Measurements from ENCODE around the gene KSR1. TPM values are rescaled to one million over a fixed set of nuclear protein-coding genes. Genes with fewer than 3 reads are reported as not detected.
"Not testable (repeated sequence)": the region's sequence is repeated elsewhere in the genome, so short reads cannot be mapped to it uniquely, and the experiment has no call there.

Gene KSR1
- polyA plus RNA-seq, 1 of the 3 experiments (the other 2 are of a cell fraction): 7.5 TPM

DNA sequence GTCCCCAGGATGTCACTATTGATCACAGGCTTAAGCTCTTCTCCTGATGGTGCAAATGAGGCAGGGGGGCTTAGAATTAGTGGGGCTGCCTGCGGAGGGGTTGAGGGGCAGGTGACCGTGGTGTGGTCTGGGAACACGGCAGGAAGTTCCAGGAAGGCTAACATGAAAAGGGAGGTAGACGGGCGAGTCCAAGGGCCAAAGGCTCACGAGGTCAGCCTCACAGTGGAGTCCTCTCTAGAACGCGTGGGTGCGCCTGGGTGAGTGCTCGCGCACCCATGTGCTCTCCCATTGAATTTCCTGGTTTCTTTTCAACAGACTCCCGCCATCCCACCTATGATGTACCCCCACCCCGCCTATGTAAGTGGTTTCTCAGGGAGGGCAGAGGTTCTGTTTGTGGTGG, 190.0 kb downstream of the KSR1 start:
- H3K9me2 ChIP-seq: no peaks in the 10 kb centered on the region
- no peaks in the 10 kb centered on the region for H3K79me2 ChIP-seq (ENCODE audit: insufficient read depth)
- TF ChIP-seq YY1 (IDR thresholded peaks at IDR 0.05; ENCODE audit: low read depth): no peak
- no peak for TF ChIP-seq GABPA (IDR thresholded peaks at IDR 0.05; ENCODE audit: low read depth)
- no peaks in the 10 kb centered on the region for H3K4me1 ChIP-seq (ENCODE audit: control insufficient read depth in 1 of 2, insufficient read depth in 2 of 2, low read depth in 1 of 2, low read length in 1 of 2)
- DNase-seq: no peak
- H2AFZ ChIP-seq (ENCODE audit: low read depth): no peak overlapping the region
- H3K9me3 ChIP-seq: no peaks in the 10 kb centered on the region
- no peaks in the 10 kb centered on the region for H3F3A ChIP-seq (replicated peaks; ENCODE audit: insufficient read depth)
- no peak overlapping the region for H3K9ac ChIP-seq
- no peak overlapping the region for H3K4me2 ChIP-seq
- H3K27ac ChIP-seq (ENCODE audit: low read depth in 2 of 2, low read length in 1 of 2): no peak overlapping the region
- no peaks in the 10 kb centered on the region for H4K20me1 ChIP-seq (ENCODE audit: insufficient read depth)
- POLR2A ChIA-PET: no interaction called here
- CTCF ChIA-PET: interaction anchor here (0.9 to 12.1 kb wide), 4 partner anchors 8 to 110 kb away, joined by 3 to 365 read pairs (median 6); no protein-coding TSS in a partner anchor
- H3K36me3 ChIP-seq (replicated peaks in 1 of 2; ENCODE audit: control insufficient read depth in 1 of 2, insufficient read depth in 2 of 2, low read length in 1 of 2): no peaks in the 10 kb centered on the region
- H3K27me3 ChIP-seq (ENCODE audit: insufficient read depth): no peaks in the 10 kb centered on the region
- 76% methylated on average over 13 of the region's 13 CpGs for WGBS (ENCODE audit: low lambda C conversion rate)
- no peak overlapping the region for H3K4me3 ChIP-seq (ENCODE audit: low read depth in 2 of 2, low read length in 1 of 2)

DNA sequence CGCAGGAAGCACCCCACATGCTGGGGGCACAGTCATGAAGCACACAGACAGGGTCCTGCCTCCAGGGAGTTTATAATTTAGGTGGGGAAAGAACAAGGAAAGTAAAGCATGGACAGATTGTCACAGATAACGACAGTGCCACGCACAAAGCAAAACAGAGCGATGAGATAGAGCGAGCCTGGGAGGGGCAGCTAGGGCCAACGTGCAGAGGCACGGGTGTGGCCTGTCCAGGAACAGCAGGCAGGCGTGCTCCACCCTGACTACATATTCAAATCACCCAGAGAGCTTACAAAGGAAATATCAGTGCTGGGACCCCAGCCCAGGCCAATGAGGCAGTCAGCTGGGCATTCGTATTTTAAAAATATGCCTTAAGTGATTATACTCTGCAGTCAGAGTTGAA, 191.5 kb downstream of the KSR1 start:
- Histone ChIP-seq H3K9ac (no peak overlapping the region), H3K9me3 (no peaks in the 10 kb centered on the region), H2AFZ (ENCODE audit: low read depth) (no peak overlapping the region), H3F3A (replicated peaks; ENCODE audit: insufficient read depth) (no peaks in the 10 kb centered on the region), H3K79me2 (ENCODE audit: insufficient read depth) (no peaks in the 10 kb centered on the region), H3K4me3 (ENCODE audit: low read depth in 2 of 2, low read length in 1 of 2) (no peak overlapping the region), H3K9me2 (no peaks in the 10 kb centered on the region), H4K20me1 (ENCODE audit: insufficient read depth) (no peaks in the 10 kb centered on the region), H3K27ac (ENCODE audit: low read depth in 2 of 2, low read length in 1 of 2) (no peak overlapping the region), H3K4me2 (no peak overlapping the region), H3K4me1 (ENCODE audit: control insufficient read depth in 1 of 2, insufficient read depth in 2 of 2, low read depth in 1 of 2, low read length in 1 of 2) (no peaks in the 10 kb centered on the region), H3K27me3 (ENCODE audit: insufficient read depth) (no peaks in the 10 kb centered on the region), H3K36me3 (replicated peaks in 1 of 2; ENCODE audit: control insufficient read depth in 1 of 2, insufficient read depth in 2 of 2, low read length in 1 of 2) (no peaks in the 10 kb centered on the region)
- POLR2A ChIA-PET: no interaction called here
- TF ChIP-seq TAF1 (IDR thresholded peaks at IDR 0.05; ENCODE audit: borderline replicate concordance, low read depth, low read length) (no peak), ELF1 (IDR thresholded peaks at IDR 0.05) (no peak), JUND (IDR thresholded peaks at IDR 0.05) (no peak), GATA2 (CRISPR knock-in tag; IDR thresholded peaks at IDR 0.05) (no peak), NFIC (IDR thresholded peaks at IDR 0.05; ENCODE audit: borderline replicate concordance) (no peak), EZH2phosphoT487 (IDR thresholded peaks at IDR 0.05; ENCODE audit: borderline replicate concordance, low read depth) (no peak), YY1 (IDR thresholded peaks at IDR 0.05; ENCODE audit: low read depth) (no peak), RAD21 (IDR thresholded peaks at IDR 0.05; ENCODE audit: low read length) (no peak)
- TF ChIP-seq, protein P1, sequence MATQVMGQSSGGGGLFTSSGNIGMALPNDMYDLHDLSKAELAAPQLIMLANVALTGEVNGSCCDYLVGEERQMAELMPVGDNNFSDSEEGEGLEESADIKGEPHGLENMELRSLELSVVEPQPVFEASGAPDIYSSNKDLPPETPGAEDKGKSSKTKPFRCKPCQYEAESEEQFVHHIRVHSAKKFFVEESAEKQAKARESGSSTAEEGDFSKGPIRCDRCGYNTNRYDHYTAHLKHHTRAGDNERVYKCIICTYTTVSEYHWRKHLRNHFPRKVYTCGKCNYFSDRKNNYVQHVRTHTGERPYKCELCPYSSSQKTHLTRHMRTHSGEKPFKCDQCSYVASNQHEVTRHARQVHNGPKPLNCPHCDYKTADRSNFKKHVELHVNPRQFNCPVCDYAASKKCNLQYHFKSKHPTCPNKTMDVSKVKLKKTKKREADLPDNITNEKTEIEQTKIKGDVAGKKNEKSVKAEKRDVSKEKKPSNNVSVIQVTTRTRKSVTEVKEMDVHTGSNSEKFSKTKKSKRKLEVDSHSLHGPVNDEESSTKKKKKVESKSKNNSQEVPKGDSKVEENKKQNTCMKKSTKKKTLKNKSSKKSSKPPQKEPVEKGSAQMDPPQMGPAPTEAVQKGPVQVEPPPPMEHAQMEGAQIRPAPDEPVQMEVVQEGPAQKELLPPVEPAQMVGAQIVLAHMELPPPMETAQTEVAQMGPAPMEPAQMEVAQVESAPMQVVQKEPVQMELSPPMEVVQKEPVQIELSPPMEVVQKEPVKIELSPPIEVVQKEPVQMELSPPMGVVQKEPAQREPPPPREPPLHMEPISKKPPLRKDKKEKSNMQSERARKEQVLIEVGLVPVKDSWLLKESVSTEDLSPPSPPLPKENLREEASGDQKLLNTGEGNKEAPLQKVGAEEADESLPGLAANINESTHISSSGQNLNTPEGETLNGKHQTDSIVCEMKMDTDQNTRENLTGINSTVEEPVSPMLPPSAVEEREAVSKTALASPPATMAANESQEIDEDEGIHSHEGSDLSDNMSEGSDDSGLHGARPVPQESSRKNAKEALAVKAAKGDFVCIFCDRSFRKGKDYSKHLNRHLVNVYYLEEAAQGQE (IDR thresholded peaks at IDR 0.05; ENCODE audit: low read depth, low read length): no peak
- TF ChIP-seq, protein P2, sequence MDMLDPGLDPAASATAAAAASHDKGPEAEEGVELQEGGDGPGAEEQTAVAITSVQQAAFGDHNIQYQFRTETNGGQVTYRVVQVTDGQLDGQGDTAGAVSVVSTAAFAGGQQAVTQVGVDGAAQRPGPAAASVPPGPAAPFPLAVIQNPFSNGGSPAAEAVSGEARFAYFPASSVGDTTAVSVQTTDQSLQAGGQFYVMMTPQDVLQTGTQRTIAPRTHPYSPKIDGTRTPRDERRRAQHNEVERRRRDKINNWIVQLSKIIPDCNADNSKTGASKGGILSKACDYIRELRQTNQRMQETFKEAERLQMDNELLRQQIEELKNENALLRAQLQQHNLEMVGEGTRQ (IDR thresholded peaks at IDR 0.05; ENCODE audit: borderline replicate concordance, low read depth, low read length): no peak
- WGBS (ENCODE audit: low lambda C conversion rate): 81% methylated on average over 9 of the region's 9 CpGs
- CTCF ChIA-PET: interaction anchor here (0.8 to 12.1 kb wide), 5 partner anchors 24 to 315 kb away, joined by 3 to 365 read pairs (median 4); no protein-coding TSS in a partner anchor
- no peak for DNase-seq

DNA sequence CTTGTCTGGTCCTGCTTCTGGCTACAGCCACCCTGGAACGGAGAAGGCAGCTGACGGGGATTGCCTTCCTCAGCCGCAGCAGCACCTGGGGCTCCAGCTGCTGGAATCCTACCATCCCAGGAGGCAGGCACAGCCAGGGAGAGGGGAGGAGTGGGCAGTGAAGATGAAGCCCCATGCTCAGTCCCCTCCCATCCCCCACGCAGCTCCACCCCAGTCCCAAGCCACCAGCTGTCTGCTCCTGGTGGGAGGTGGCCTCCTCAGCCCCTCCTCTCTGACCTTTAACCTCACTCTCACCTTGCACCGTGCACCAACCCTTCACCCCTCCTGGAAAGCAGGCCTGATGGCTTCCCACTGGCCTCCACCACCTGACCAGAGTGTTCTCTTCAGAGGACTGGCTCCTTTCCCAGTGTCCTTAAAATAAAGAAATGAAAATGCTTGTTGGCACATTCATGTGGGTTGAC, 192.9 kb downstream of the KSR1 start:
- H3K4me1 ChIP-seq (ENCODE audit: control insufficient read depth in 1 of 2, insufficient read depth in 2 of 2, low read depth in 1 of 2, low read length in 1 of 2); H3K9me2 ChIP-seq; DNase-seq; POLR2A ChIA-PET; H3K79me2 ChIP-seq (ENCODE audit: insufficient read depth); H3K9me3 ChIP-seq; H3K27me3 ChIP-seq (ENCODE audit: insufficient read depth); H3K36me3 ChIP-seq (replicated peaks in 1 of 2; ENCODE audit: control insufficient read depth in 1 of 2, insufficient read depth in 2 of 2, low read length in 1 of 2); H3K4me2 ChIP-seq; H3K9ac ChIP-seq; H3F3A ChIP-seq (replicated peaks; ENCODE audit: insufficient read depth); H4K20me1 ChIP-seq (ENCODE audit: insufficient read depth); H3K4me3 ChIP-seq (ENCODE audit: low read depth in 2 of 2, low read length in 1 of 2); H3K27ac ChIP-seq (ENCODE audit: low read depth in 2 of 2, low read length in 1 of 2); H2AFZ ChIP-seq (ENCODE audit: low read depth): not testable (repeated sequence)
- CTCF ChIA-PET: interaction anchor here (0.8 to 17.8 kb wide), 5 partner anchors 10 to 193 kb away, joined by 3 to 365 read pairs (median 5); partner anchors contain the start of gene KSR1
- 17% methylated on average over 2 of the region's 5 CpGs for WGBS (ENCODE audit: low lambda C conversion rate)
